Right hindlimb (tissue), 1 donor: ENCODE measurements around the gene TMEM121.

Source experiments
- DNase-seq: peaks from one replicate; pipeline ENCODE4 v3.0.0-alpha.2; 2018

The TMEM121 gene

GRCh38 chr14:105487449-105487985 is 38.9 kb upstream of the TMEM121 start:
- peak; percentile 56 for DNase-seq

- peak; percentile 49 for DNase-seq
Measured at GRCh38 chr14:105487986-105488777, 38.2 kb upstream of the TMEM121 start.

- no peak for DNase-seq
Measured at GRCh38 chr14:105488781-105489541, 37.4 kb upstream of the TMEM121 start.

- peak; percentile 93 for DNase-seq
Measured at GRCh38 chr14:105489542-105490266, 36.7 kb upstream of the TMEM121 start.

GRCh38 chr14:105490267-105490571 is 36.2 kb upstream of the TMEM121 start:
- DNase-seq = no peak

- DNase-seq = peak; percentile 100
Measured at GRCh38 chr14:105490572-105491365, 35.6 kb upstream of the TMEM121 start, which contains the start of gene TEDC1. Gene TEDC1 (plus strand): TSS chr14:105491246. CDS start chr14:105491376, 130 bp downstream.

GRCh38 chr14:105491366-105491973 is 34.9 kb upstream of the TMEM121 start:
- peak; percentile 79 for DNase-seq

- DNase-seq = peak; percentile 68
Measured at GRCh38 chr14:105492031-105492970, 34.1 kb upstream of the TMEM121 start.

GRCh38 chr14:105492971-105493871 is 33.2 kb upstream of the TMEM121 start:
- DNase-seq = peak; percentile 41

- peak; percentile 30 for DNase-seq
Measured at GRCh38 chr14:105493921-105494605, 32.3 kb upstream of the TMEM121 start.

GRCh38 chr14:105494606-105494929 is 31.8 kb upstream of the TMEM121 start:
- DNase-seq = no peak

- DNase-seq = peak; percentile 49
Measured at GRCh38 chr14:105495101-105495989, 31.0 kb upstream of the TMEM121 start.

GRCh38 chr14:105495990-105496830 is 30.2 kb upstream of the TMEM121 start:
- DNase-seq = peak; percentile 26

- DNase-seq = peak; percentile 31
Measured at GRCh38 chr14:105496831-105497591, 29.4 kb upstream of the TMEM121 start.

- peak; percentile 22 for DNase-seq
Measured at GRCh38 chr14:105497671-105498429, 28.5 kb upstream of the TMEM121 start.
